ENCODE data around the gene LATS2. TPM values are rescaled to one million over a fixed set of nuclear protein-coding genes. Genes with fewer than 3 reads are reported as not detected.

The LATS2 gene
- total and polyA plus RNA-seq, 11 donors, result 7.8 to 35.6 (median 25.8) TPM

- 79 to 85% (median 82%) methylated on average over 6 of the region's 6 CpGs for WGBS, 4 donors
- no peak for TF ChIP-seq CTCF (IDR thresholded peaks at IDR 0.05)
- TF ChIP-seq POLR2A (IDR thresholded peaks at IDR 0.05), result no peak
- peaks cover 0 to 99% (median 69%) of the 10 kb centered on the region in 12 donors for H3K4me1 ChIP-seq
- intact Hi-C loops (cut with DNase I), result loop anchor here in 1 of 10 donors (10.0 kb wide), 1 partner anchor 64 kb away; no protein-coding TSS in a partner anchor
- H3K4me3 ChIP-seq, result no peak overlapping the region
- no peaks in the 10 kb centered on the region for H3K27me3 ChIP-seq
- no peaks in the 10 kb centered on the region for H3K9me3 ChIP-seq
- peak overlapping the region in 1 of 12 donors; percentile 23 for H3K27ac ChIP-seq
- ATAC-seq, result no peak
- H3K36me3 ChIP-seq, result peaks cover 0 to 19% (median 10%) of the 10 kb centered on the region in 9 donors
- no peak for DNase-seq
Measured at GRCh38 chr13:21048901-21049698, 12.3 kb downstream of the LATS2 start.

DNA sequence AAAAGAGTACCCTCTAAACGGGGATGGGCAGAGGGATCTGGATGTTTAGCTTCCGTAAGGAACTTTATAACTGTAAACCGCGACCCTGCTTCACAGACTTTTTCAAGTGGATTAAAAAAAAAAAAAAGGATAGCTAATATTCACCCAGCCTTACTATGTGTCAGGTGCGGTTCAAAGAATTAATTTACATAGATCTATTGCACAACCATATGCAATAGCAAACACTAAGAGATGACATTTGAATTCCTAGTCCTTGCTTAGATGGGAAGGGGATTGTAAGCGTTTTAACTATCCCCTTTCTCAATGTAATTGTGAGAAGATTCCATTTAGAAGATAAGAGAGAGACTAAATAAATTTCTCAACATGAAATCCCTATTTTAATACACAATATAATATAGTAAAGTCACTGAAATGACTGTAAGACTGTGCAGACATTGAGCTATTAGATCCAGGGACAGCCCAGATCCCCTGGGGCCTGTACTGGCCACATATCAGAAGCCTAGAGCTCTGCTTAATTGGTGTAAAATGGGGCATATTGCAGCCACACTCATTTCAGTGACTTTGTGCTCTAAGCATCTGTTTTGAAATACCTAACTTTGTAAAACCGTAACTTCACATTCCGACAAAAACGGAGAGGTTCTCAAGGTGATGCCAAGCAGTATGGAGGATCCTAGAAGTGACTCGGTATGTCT lies 13.6 kb downstream of the LATS2 start:
- Histone ChIP-seq H3K4me1 (peaks cover 0 to 96% (median 69%) of the 10 kb centered on the region in 12 donors), H3K36me3 (peaks cover 0 to 27% (median 11%) of the 10 kb centered on the region in 9 donors), H3K4me3 (no peak overlapping the region), H3K27me3 (no peaks in the 10 kb centered on the region), H3K9me3 (no peaks in the 10 kb centered on the region), H3K27ac (peak overlapping the region in 3 of 12 donors; percentile 54 to 77 (median 67))
- WGBS, 4 donors, result 85 to 90% (median 87%) methylated on average over 10 of the region's 10 CpGs
- ATAC-seq, result no peak
- TF ChIP-seq CTCF (IDR thresholded peaks at IDR 0.05) (no peak), POLR2A (IDR thresholded peaks at IDR 0.05) (no peak)
- no peak for DNase-seq
- intact Hi-C loops (cut with DNase I), result loop anchor here in 1 of 10 donors (10.0 kb wide), 1 partner anchor 63 kb away; no protein-coding TSS in a partner anchor

- peak overlapping the region in 10 of 12 donors; percentile 4 to 77 (median 57) for H3K27ac ChIP-seq
- DNase-seq (no peak), ATAC-seq (peak in 1 of 4 donors; percentile 30)
- no peak overlapping the region for H3K4me3 ChIP-seq
- TF ChIP-seq CTCF (IDR thresholded peaks at IDR 0.05) (no peak), POLR2A (IDR thresholded peaks at IDR 0.05) (no peak)
- H3K4me1 ChIP-seq, result peaks cover 0 to 94% (median 68%) of the 10 kb centered on the region in 12 donors
- no peaks in the 10 kb centered on the region for H3K27me3 ChIP-seq
- WGBS, 4 donors, result 86 to 94% (median 90%) methylated on average over 9 of the region's 9 CpGs
- H3K9me3 ChIP-seq, result no peaks in the 10 kb centered on the region
- H3K36me3 ChIP-seq, result peaks cover 0 to 33% (median 11%) of the 10 kb centered on the region in 9 donors
- intact Hi-C loops (cut with DNase I), result loop anchor here in 1 of 10 donors (10.0 kb wide), 1 partner anchor 62 kb away; no protein-coding TSS in a partner anchor
Measured at GRCh38 chr13:21047087-21047486, 14.3 kb downstream of the LATS2 start.

- Histone ChIP-seq H3K27ac (peak overlapping the region in 11 of 12 donors; percentile 4 to 77 (median 54)), H3K27me3 (no peaks in the 10 kb centered on the region), H3K9me3 (no peaks in the 10 kb centered on the region), H3K4me1 (peaks cover 0 to 94% (median 75%) of the 10 kb centered on the region in 12 donors), H3K4me3 (peak overlapping the region in 5 of 12 donors; percentile 0 to 26 (median 1)), H3K36me3 (peaks cover 0 to 37% (median 11%) of the 10 kb centered on the region in 9 donors)
- intact Hi-C loops (cut with DNase I), result loop anchor here in 1 of 10 donors (10.0 kb wide), 1 partner anchor 61 kb away; no protein-coding TSS in a partner anchor
- no peak for TF ChIP-seq POLR2A (IDR thresholded peaks at IDR 0.05)
- no peak for TF ChIP-seq CTCF (IDR thresholded peaks at IDR 0.05)
- 30 to 38% (median 36%) methylated on average over 7 of the region's 7 CpGs for WGBS, 4 donors
- ATAC-seq (peak in 2 of 4 donors; percentile 46 to 71), DNase-seq (no peak)
Measured at GRCh38 chr13:21046203-21046602, 15.2 kb downstream of the LATS2 start.
